Neuron (in vitro differentiated cells): Measurements from ENCODE around the gene PSD2.
A peak's percentile ranks its signal among the peaks of the same experiment; 100 is the strongest.

Experiments used
- H2AFZ ChIP-seq: one replicate; pipeline ENCODE4 v1.6.1; 2013; ENCODE audit warnings: low read depth, mild to moderate bottlenecking, inconsistent platforms, low read length, moderate library complexity
- H3K27me3 ChIP-seq: one replicate; pipeline ENCODE4 v1.6.1; 2013; ENCODE audit warnings: low read length; ENCODE audit not compliant: insufficient read depth
- H3K36me3 ChIP-seq: one replicate; pipeline ENCODE4 v1.6.1; 2013; ENCODE audit warnings: low read length; ENCODE audit not compliant: insufficient read depth
- H3K4me1 ChIP-seq: one replicate; pipeline ENCODE4 v1.6.1; 2013; ENCODE audit warnings: low read length; ENCODE audit not compliant: insufficient read depth
- H3K4me3 ChIP-seq: 2 replicates; pipeline ENCODE4 v1.5.1; 2013; ENCODE audit warnings: mild to moderate bottlenecking, low read length, moderate library complexity
- H3K9me3 ChIP-seq: one replicate; pipeline ENCODE4 v1.6.1; 2013; ENCODE audit warnings: low read length

The PSD2 gene

DNA sequence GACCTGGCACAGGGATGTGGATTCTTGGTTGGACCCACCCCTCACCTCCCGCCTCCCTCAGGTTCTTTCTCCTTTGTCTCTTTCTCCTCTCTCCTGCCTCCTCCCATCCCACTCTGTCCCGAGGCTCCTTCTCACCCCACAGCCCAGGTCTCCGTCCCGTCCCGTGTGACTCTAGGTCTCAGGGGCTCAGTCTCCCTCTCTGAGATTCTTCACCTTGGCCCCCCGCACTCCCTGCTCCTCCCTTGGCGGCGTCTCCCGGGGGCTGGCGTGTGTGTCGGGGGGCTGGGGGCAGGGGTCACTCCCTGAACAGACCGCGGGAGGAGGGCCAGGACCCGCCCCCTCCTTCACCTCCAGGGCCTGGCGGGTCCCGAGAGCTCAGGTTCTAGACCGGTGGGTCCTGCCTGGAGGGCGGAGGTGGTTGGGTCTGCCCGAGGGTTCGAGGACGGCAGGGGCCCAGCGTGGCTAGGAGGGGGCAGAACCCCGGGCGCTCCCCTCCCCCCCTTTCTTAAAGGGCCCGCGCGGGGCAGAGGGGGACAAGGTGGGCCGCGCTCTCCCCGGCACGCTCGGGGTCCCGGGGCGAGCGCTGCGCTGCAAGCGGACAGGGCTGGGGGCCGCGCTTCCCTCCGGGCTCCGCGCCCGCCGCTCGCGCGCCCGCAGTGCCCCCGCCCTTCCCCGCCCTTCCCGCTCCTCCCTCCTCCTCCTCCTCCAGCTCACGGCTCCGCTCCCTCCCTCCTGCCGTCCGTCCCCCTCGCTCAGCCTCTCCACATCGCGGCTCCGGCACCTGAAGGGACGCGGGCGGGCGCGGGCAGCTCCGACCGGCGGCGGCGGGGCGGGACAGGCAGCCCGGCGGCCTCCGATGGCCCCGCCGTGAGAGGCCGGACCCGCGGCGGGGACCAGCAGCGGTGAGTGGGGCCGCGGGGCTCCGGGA is at the start of gene PSD2:
TSS of gene PSD2 (plus strand) at position 735 of the 928 bp plus-strand sequence. CDS start 13,633 bp downstream, outside the sequence.
- Histone ChIP-seq H3K27me3 (peaks cover 59% of the 10 kb centered on the region), H3K36me3 (no peaks in the 10 kb centered on the region), H3K9me3 (peaks cover 2% of the 10 kb centered on the region), H3K4me1 (peaks cover 4% of the 10 kb centered on the region), H3K4me3 (peak within 1 kb of the TSS; percentile 33), H2AFZ (peak within 1 kb of the TSS; percentile 81)

DNA sequence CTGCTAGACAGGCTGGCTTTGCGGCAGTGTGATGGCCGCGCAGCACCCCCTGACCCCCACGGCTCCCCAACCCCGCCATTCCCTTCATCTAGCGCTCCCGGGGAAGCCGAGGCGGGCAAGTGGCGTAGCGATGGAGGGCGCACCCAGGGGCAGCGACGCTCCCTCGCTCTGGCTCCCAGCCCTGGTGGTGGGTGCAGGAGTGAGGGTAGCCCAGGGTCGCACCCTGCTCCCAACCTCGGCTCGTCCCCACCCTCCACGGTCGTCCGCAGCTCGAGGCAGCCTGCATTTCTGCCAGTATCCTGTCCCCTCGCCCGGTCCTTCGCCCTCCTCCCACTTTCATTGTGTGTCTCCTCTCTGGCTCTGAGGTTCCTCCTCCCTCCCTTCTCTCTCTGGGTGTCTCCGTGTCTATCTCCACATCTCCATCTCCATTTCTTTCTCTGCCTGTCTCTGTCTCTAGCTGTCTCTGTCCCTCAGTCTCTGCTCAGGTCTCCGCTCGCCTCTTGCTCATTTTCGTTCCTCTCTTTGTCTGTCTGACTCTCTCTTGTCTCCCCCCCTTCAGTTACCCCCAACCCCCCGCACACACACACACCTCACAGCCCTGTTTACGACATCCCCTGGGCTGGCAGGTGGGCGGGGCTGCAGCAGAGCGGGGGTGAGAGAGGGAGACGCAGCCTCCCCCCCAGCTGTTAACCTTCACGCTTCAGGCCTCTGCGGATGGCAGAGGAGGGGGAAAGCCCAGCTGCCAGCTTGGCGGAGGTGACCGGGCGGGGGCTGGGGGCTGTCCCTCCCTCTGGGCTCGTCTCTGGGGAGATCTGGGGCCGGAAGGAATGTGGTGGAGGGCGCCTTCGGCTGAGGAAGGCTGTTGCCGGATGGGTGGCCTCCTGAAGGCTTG is 48.7 kb upstream of the PSD2 start:
- H2AFZ ChIP-seq: peak overlapping the region; percentile 62
- peaks cover 37% of the 10 kb centered on the region for H3K4me1 ChIP-seq
- H3K9me3 ChIP-seq: no peaks in the 10 kb centered on the region
- H3K4me3 ChIP-seq: peak overlapping the region; percentile 43
- peaks cover 35% of the 10 kb centered on the region for H3K27me3 ChIP-seq
- H3K36me3 ChIP-seq: no peaks in the 10 kb centered on the region

GRCh38 chr5:139747583-139748504 is 47.8 kb upstream of the PSD2 start:
- Histone ChIP-seq H3K4me1 (peaks cover 37% of the 10 kb centered on the region), H3K27me3 (peaks cover 40% of the 10 kb centered on the region)

DNA sequence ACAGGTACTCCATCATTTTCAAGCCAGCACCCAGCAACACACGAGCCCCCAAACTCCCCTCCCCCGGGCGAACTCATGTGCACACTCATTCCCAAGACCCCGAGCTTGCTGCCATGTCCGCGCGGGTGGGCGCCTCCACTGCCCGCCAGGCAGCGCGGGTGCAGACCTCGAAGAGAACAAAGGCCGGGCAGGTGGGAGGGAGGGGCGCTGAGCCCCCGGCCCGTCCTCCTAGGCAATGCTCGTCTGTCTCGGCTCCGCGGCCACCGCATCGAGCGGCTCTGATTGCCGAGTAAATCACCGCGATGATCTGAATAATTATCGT is 47.1 kb upstream of the PSD2 start:
- Histone ChIP-seq H3K27me3 (peaks cover 40% of the 10 kb centered on the region), H3K4me3 (no peak overlapping the region), H3K9me3 (no peaks in the 10 kb centered on the region), H3K36me3 (no peaks in the 10 kb centered on the region), H2AFZ (no peak overlapping the region), H3K4me1 (peaks cover 37% of the 10 kb centered on the region)

More at GRCh38 chr5:139747583-139748504, 47.8 kb upstream of the PSD2 start:
- Histone ChIP-seq H3K9me3 (no peaks in the 10 kb centered on the region), H3K36me3 (no peaks in the 10 kb centered on the region), H3K4me3 (peak overlapping the region; percentile 43), H2AFZ (peak overlapping the region; percentile 62)

DNA sequence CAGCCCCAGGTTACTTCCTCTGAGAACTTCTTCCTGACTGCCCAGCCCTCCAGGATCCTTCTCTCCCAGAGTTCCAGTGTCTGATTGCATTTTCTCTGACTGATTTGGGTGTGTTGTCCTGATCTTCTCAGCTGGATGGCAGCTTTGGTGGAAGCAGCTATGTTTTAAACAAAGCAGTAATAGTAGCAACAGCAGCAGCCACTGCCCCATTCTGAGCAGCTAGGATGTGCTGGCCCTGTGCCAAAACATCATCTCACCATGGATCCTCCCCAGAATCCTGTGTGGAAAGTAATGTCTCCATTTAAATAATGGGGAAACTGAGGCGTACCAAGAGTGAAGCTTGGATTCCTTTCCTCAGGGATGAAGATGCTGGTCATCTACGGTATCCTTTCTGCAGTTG is 46.4 kb upstream of the PSD2 start:
- H3K4me1 ChIP-seq: peaks cover 37% of the 10 kb centered on the region
- H3K4me3 ChIP-seq: no peak overlapping the region
- H3K27me3 ChIP-seq: peaks cover 40% of the 10 kb centered on the region

GRCh38 chr5:139751236-139751635 is 44.4 kb upstream of the PSD2 start:
- Histone ChIP-seq H2AFZ (no peak overlapping the region), H3K36me3 (no peaks in the 10 kb centered on the region), H3K4me3 (no peak overlapping the region), H3K9me3 (no peaks in the 10 kb centered on the region), H3K4me1 (peaks cover 39% of the 10 kb centered on the region), H3K27me3 (peaks cover 54% of the 10 kb centered on the region)

More for the DNA sequence above, 46.4 kb upstream of the PSD2 start:
- Histone ChIP-seq H3K9me3 (no peaks in the 10 kb centered on the region), H2AFZ (no peak overlapping the region), H3K36me3 (no peaks in the 10 kb centered on the region)

DNA sequence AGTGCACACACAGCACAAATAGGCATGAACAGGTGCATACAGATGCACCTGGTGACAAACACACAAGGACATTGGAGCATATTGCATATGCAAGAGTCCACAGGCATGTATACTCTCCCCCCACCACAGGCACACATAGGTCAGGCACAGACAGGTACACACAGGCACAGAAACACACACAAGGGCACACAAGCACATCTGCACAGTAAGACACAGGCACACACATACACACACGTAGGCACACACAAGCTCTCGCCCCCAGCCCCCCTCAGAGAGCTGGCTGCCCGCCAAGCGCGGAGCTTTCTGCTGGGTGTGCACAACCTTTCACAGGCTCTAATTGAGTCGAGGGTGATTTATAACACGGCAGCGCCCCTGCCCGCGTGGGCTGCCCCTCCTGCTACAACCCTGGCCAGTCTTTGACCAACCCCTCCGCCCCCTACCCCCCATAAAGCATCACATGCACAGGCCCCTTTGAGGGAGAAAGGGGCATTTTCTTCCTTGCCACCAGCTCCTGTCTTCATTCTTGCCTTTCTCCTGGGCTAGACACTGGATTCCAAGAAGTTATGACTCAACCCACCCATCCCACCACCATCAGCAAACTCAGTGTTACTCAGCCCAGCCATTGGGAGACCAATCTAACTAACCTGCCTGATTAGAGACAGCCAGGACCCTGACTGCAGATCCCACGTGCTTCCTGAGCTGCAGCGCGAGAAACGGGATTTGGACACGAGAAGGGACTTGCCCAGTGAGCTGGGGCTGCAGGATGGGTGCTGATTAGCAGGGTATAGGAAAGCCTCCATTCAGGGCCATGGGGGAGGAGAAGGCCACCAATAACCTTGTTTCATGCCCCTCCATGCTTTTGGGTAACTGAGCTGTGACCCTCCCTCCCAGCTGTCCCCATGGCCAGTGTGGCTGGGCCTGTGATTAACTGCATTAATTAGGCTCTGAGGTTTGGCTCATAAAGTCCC is 42.8 kb upstream of the PSD2 start:
- Histone ChIP-seq H3K27me3 (peaks cover 58% of the 10 kb centered on the region), H3K4me3 (no peak overlapping the region)

GRCh38 chr5:139755892-139756671 is 39.5 kb upstream of the PSD2 start:
- Histone ChIP-seq H3K36me3 (no peaks in the 10 kb centered on the region), H3K9me3 (no peaks in the 10 kb centered on the region), H2AFZ (peak overlapping the region; percentile 7), H3K4me1 (peaks cover 15% of the 10 kb centered on the region), H3K4me3 (no peak overlapping the region), H3K27me3 (peaks cover 43% of the 10 kb centered on the region)

More for the DNA sequence above, 42.8 kb upstream of the PSD2 start:
- Histone ChIP-seq H3K36me3 (no peaks in the 10 kb centered on the region), H2AFZ (no peak overlapping the region), H3K4me1 (peaks cover 26% of the 10 kb centered on the region), H3K9me3 (no peaks in the 10 kb centered on the region)

GRCh38 chr5:139756971-139757370 is 38.6 kb upstream of the PSD2 start:
- Histone ChIP-seq H3K9me3 (no peaks in the 10 kb centered on the region), H2AFZ (no peak overlapping the region), H3K4me3 (no peak overlapping the region), H3K4me1 (peaks cover 15% of the 10 kb centered on the region), H3K36me3 (no peaks in the 10 kb centered on the region), H3K27me3 (peaks cover 43% of the 10 kb centered on the region)

DNA sequence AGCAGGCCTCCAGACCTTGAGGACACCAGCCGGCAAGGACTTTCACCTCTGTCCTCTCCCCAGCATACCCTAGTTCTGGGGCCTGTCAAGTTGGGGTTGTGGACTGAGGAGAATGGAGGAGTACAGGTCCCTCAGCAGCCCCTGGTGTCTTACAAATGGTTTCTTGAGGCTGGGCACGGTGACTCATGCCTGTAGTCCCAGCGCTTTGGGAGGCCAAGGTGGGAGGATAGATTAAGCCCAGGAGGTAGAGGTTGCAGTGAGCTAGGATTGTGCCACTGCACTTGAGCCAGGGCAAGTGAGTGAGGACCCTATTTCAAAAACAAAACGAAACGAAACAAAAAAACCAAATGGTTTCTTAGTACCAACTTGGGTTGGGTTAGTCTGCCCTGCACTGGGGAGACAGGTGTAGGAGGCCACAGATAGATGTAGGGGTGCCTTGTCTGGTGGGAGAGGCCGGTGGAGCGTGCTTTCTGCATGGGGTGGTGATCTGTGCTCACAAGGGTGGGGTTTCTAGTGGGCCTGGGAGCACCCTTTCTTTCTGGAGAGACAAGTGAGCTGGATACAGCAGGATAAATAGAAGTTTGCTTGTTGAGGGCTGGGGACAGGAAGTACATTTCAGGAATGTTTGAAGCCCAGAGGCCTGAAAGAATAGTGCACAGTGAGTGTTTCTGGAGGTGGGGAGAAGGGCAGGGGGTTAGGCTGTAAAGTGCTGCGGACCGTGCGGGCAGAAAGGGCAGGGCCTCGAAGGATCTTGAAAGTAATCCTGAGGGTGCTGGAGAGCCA is 37.7 kb upstream of the PSD2 start:
- Histone ChIP-seq H3K27me3 (peaks cover 38% of the 10 kb centered on the region), H3K4me1 (peaks cover 16% of the 10 kb centered on the region), H3K9me3 (no peaks in the 10 kb centered on the region), H3K36me3 (no peaks in the 10 kb centered on the region), H2AFZ (no peak overlapping the region), H3K4me3 (no peak overlapping the region)
